Peyer's patch (tissue), 4 donors: ENCODE results near the gene GPR180.

Source experiments
- CTCF ChIP-seq, 6 experiments: fragments of 450-650 bp in 4 of 6; fragments of 200-600 bp in 2 of 6; sonication (generic) in 1 of 6; IDR thresholded peaks; one replicate each; pipeline ENCODE4 v1.5.1; 2017 to 2019; ENCODE audit warnings: antibody characterized with exemption in 6 of 6, mild to moderate bottlenecking in 3 of 6, moderate library complexity in 1 of 6
- POLR2A ChIP-seq, 2 donors: fragments of 450-650 bp; IDR thresholded peaks; one replicate each; pipeline ENCODE4 v1.5.1; 2017; ENCODE audit warnings: antibody characterized with exemption in 2 of 2, mild to moderate bottlenecking in 2 of 2, moderate library complexity in 2 of 2

- TF ChIP-seq CTCF (IDR thresholded peaks at IDR 0.05) (no peak), POLR2A (IDR thresholded peaks at IDR 0.05) (no peak)
These were observed 11.4 kb downstream of the GPR180 start for GRCh38 chr13:94613051-94613450.
